Hematopoietic multipotent progenitor cell treated with erythropoietin and hydrocortisone succinate and interleukin-3 and kit ligand, for 8 days (in vitro differentiated cells): ENCODE results near the gene PARD6G.
"Not testable (repeated sequence)": the region's sequence is repeated elsewhere in the genome, so short reads cannot be mapped to it uniquely, and the experiment has no call there.

ENCODE experiments used
- DNase-seq: peaks from one replicate; pipeline ENCODE4 v3.0.0-alpha.2; 2015

The PARD6G gene

GRCh38 chr18:80169607-80170006 is 77.7 kb downstream of the PARD6G start:
- no peak for DNase-seq

DNA sequence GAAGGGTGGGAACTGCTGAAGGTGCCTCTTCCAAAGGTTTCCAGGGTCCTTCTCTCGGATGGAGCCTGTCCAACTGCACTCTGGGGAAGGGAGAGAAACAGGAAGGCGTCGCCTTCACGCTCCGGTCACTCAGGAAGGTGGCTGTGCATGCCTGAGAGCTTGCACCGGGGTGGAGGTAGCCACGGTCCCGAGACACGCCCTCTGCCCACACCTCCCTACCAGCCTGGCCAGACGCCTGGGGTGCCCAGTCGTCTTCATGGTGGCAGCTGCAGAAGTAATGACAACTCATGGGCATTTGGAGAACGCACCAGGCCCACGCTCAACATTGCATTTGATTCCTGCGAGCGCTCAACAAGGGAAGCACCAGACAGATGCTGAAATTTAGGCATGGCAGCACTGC is 78.3 kb downstream of the PARD6G start:
- DNase-seq: no peak

GRCh38 chr18:80168346-80168745 is 79.0 kb downstream of the PARD6G start:
- DNase-seq: no peak

- DNase-seq: no peak
Measured at GRCh38 chr18:80167931-80168330, 79.4 kb downstream of the PARD6G start.

DNA sequence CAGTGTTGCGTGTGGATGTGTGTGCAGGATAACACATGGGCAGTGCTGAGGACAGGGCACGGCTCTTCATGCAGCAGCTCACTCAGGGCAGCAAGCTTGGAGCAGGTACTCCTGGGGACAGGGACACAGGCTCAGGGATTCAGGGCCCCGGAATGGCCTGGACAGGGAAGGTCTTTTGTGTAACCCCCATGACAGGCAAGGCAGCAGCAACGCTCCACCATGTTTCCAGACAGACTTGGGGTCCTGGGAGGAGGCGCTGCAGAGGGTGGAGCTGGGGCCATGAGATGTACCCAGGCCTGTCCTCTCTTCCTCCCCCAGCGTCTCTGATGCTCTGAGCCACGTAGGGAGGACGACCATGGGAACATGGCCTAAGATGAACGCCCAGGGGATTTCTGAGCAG is 80.0 kb downstream of the PARD6G start:
- no peak for DNase-seq

- no peak for DNase-seq
Measured at GRCh38 chr18:80166725-80167124, 80.6 kb downstream of the PARD6G start.

- DNase-seq: no peak
Measured at GRCh38 chr18:80166240-80166639, 81.1 kb downstream of the PARD6G start.

- not testable (repeated sequence) for DNase-seq
Measured at GRCh38 chr18:80164727-80165355, 82.5 kb downstream of the PARD6G start.

- no peak for DNase-seq
Measured at GRCh38 chr18:80163183-80163582, 84.1 kb downstream of the PARD6G start.

DNA sequence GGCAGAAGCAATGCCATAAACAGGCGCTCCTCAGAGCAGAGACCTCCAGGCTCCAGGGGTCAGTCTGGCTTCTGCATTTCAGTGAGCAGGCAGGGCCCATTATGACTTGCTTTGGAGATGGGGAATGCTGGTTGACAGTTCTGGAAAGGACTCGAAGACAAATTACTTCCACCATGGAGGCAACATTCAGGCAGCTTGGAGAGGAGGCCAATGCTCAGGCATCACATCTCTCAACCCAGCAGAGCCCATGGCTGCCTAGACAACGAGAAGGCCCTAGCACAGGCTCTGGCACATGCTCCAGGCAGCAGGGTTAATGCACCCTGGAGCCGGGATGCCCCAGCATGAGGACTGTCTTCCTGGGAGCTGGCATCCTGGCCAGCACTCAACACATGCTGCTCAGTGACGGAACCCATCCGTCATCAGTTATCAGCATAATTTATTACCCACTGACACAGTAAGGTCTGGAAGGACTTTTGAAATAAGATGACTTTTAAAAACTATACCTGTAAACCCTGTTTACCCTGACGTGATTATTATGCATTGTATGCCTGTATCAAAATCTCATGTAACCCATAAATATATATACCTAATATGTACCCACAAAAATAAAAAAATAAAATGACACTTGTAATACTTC is 85.4 kb downstream of the PARD6G start:
- no peak for DNase-seq

GRCh38 chr18:80159713-80160636 is 87.3 kb downstream of the PARD6G start:
- peak; percentile 54 for DNase-seq

- no peak for DNase-seq
Measured at GRCh38 chr18:80158365-80158764, 88.9 kb downstream of the PARD6G start.

DNA sequence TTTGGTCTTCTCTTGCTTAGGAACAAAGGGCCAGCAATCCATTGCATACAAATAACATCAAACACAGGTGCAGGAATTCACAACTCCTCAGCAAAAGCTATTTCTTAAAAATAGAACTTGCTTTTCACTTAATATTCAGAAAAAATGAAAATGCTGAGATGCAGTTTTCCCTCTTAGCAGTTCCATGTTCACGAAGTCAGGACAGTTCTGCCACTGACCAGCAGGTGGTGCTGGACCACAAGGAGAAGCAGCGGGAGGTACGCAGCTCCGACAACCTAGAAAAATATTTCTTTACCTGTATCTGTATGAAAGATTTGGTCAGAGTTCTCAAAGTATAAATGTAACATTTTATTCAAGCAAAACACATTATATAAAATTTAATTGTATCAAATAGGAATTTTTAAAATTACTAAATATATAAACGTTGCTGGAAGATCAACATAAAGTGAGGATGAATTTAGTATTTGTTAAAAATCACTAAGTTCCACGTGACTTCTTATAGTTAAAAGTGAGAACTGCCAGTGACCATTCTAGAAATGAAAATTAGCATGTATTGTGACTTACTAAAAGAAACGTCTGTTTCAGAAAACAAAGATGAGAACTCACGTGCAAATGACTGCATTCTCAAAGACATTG is 89.5 kb downstream of the PARD6G start:
- DNase-seq: peak; percentile 74

GRCh38 chr18:80154293-80154692 is 93.0 kb downstream of the PARD6G start:
- DNase-seq: peak; percentile 65

DNA sequence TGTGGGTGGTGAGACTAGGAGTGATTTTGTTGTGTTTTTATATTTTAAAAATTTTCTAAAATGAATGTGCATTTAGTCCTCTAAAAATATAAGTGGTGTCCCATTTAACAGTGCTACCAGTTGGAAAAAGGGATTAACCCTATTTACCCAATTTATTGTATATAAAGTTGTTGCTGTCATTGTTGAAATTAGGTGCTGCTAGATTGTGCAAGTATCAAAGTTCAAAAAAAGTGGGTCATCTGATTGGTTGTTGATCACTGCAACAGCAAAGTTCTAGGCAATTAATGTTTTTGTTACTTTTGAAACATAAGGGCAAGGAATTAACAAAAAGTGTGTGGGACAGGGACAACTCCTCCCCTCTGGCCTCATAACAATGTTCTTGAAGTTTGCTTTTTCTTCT is 97.6 kb downstream of the PARD6G start:
- DNase-seq: no peak

DNA sequence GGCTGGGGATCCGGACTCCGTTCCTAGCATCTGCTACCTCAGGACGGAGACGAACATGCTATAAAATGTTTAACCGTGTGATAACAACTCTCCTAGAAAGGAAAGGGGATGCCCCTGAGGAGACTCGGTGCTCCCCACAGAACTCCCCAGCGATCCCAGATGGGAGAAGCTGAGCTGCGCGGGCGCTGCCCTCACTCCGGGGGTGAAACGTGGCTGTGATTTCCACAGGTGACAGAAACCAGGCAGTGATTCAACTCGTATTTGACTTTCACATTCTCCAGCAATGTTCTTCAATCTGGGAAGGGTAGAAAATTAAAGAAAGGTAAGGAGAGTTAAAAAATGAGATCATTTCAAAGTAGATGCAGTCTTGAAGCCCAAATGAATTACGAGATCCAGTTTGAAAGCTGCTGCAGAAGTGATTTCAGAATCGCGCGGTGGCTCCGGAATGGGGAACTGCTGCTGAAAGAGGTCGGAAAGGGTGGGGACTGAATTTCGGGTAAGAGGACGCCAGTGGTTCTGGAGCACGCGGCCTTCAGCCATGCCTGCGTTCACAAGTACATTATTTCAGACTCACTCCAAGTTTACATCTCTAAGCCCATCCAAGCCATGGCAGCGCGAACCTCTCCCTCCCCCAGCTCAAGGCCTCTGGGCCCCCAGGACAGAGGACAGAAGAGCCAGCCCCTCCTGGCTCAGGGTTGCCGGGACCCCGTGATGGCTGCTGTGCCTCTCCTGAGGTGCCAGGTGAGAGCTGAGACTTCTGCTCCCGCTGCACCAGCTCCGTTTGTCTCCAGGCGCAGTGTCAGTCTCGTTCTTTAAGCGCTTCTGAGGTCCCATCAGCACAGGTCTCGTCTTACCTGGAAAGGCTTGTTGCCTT is 98.8 kb downstream of the PARD6G start:
- DNase-seq: no peak

DNA sequence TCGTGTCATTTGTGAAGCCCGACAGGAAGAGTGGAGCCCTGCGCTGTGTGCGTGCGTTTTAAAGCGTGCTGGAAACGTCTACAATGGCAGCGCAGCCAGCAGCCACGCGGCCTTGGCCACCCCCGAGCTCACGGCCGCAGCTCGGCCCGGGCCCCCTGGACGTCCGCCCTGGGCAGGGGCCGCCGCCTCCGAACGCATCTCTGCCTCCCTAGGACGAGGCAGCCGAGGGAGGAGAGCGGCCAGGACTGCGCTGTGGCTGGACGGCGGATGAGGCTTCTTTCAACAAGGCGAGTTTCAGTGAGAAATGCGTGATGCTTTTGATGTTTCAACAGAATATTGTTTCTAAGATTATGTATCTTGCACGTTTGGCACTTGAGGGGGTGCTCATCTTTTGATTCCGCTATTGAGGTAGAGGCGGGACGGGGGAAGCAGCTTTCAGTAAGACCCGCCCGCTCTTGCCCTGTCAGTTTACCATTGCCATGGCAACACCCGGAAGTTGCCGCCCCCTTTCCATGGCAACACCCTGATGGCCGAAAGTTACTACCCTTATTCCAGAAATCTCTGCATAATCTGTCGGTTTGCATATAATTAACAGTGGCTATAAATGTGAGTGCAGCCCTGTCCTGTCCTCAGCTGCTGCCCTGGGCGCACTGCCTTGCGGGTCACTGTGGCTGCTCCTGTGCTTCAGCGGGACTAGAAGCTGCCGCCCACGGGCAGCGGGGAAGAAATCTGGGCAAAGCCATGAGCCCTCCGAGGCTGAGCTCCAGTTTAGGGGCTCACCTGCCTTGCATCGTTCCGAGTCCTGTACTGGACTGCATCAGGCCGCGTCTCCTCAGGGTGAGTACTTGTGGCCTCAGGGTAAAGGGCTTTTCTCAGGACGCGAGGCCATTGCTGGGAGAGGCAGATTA is 99.6 kb downstream of the PARD6G start:
- peak; percentile 84 for DNase-seq

DNA sequence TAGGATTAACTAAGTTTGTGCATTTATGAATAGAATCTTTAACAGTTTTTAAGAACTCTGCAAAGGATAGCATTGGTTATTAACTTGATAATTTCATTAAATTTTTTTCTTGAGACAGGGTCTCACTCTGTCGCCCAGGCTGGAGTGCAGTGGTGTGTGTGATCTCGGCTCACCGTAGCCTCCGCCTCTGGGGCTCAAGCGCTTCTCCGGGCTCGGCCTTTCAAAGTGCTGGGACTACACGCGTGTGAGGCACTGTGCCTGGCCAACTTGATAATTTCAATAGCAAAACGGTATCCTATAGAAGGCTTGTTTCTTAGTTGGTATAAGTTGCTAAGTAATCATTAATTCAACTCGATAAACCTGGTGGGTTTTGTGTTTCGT is 100.3 kb downstream of the PARD6G start:
- DNase-seq: peak; percentile 32

GRCh38 chr18:80145196-80145804 is 102.0 kb downstream of the PARD6G start:
- no peak for DNase-seq

- DNase-seq: no peak
Measured at GRCh38 chr18:80143881-80144280, 103.4 kb downstream of the PARD6G start.
